ENCODE measurements around the gene OLFM1. TPM values are rescaled to one million over a fixed set of nuclear protein-coding genes. Genes with fewer than 3 reads are reported as not detected.

Gene OLFM1
- polyA plus RNA-seq, 1 donor (not counting 4 experiments of a cell fraction or from before 2014, with no cell fraction given) = 0.25 TPM

DNA sequence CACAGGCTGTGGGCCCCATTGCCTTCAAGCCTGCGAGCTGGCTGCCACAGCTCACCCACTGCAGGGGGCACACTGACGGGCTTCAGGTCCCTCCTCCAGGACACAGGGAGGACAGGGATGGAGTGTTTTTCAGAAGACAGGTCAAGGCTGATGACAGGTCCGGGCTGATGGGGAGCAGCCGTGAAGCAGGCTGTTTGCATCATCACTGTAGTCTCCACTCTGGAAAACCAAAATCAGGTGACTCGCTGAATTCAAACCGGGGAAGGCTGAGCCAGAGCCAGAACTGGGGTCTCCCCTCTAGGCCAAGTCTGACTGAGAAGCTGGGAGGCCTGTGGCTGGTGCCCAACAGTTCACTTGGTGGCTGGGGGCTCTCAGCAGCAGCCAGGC lies 48.5 kb downstream of the OLFM1 start:
- no peak for FAIRE-seq
- Histone ChIP-seq H3K9me3 (ENCODE audit: control insufficient read depth, low read depth, low read length) (peaks cover 4% of the 10 kb centered on the region), H3K9ac (ENCODE audit: control insufficient read depth, extremely low read depth, insufficient read depth, low read length) (no peak overlapping the region)

DNA sequence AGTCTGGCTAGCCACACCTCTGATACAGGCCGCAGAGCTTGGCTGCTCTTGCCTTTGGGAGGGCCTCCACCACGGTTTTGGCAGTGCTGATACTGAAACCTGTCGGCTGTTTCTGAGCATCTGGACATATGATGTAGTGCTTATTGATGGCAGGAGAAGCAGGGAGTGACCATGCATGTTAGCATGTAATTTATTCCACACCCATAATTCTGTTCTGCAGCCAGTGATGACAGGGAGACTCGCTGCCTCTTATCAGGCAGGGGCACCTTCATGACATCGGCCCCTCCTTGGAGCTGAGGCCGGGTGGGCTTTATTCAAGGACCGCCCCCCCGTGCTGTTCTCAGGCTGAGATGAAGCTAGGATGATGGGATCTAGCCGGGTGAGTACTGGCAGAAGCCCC lies 49.0 kb downstream of the OLFM1 start:
- Histone ChIP-seq H3K4me1 (ENCODE audit: control insufficient read depth, extremely low read depth, insufficient read depth, low read length) (no peaks in the 10 kb centered on the region), H3K36me3 (ENCODE audit: control insufficient read depth in 2 of 2, extremely low read depth in 1 of 2, insufficient read depth in 2 of 2, low read length in 2 of 2) (no peaks in the 10 kb centered on the region), H3K27ac (ENCODE audit: control insufficient read depth, insufficient read depth, low read length) (no peak overlapping the region), H3K4me2 (ENCODE audit: control insufficient read depth, extremely low read depth, insufficient read depth, low read depth, low read length) (no peak overlapping the region), H2AFZ (ENCODE audit: control insufficient read depth, low read length) (no peak overlapping the region), H3K27me3 (ENCODE audit: control insufficient read depth, extremely low read depth, insufficient read depth, low read length) (no peaks in the 10 kb centered on the region), H4K20me1 (ENCODE audit: control insufficient read depth, extremely low read depth, insufficient read depth, low read length) (no peaks in the 10 kb centered on the region), H3K9me3 (ENCODE audit: control insufficient read depth, low read depth, low read length) (peaks cover 4% of the 10 kb centered on the region), H3K79me2 (ENCODE audit: control insufficient read depth, insufficient read depth, low read length) (no peaks in the 10 kb centered on the region), H3K4me3 (ENCODE audit: control insufficient read depth in 2 of 3, extremely low read depth in 1 of 3, insufficient read depth in 2 of 3, low read depth in 1 of 3, low read length in 3 of 3) (no peak overlapping the region), H3K9me1 (ENCODE audit: control insufficient read depth, extremely low read depth, insufficient read depth, low read length) (no peaks in the 10 kb centered on the region), H3K9ac (ENCODE audit: control insufficient read depth, extremely low read depth, insufficient read depth, low read length) (no peak overlapping the region)
- FAIRE-seq (no peak), DNase-seq (ENCODE audit: low read depth, low spot score) (no peak)
- TF ChIP-seq, protein P1, sequence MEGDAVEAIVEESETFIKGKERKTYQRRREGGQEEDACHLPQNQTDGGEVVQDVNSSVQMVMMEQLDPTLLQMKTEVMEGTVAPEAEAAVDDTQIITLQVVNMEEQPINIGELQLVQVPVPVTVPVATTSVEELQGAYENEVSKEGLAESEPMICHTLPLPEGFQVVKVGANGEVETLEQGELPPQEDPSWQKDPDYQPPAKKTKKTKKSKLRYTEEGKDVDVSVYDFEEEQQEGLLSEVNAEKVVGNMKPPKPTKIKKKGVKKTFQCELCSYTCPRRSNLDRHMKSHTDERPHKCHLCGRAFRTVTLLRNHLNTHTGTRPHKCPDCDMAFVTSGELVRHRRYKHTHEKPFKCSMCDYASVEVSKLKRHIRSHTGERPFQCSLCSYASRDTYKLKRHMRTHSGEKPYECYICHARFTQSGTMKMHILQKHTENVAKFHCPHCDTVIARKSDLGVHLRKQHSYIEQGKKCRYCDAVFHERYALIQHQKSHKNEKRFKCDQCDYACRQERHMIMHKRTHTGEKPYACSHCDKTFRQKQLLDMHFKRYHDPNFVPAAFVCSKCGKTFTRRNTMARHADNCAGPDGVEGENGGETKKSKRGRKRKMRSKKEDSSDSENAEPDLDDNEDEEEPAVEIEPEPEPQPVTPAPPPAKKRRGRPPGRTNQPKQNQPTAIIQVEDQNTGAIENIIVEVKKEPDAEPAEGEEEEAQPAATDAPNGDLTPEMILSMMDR (optimal IDR thresholded peaks at IDR 0.05 in 1 of 3, IDR thresholded peaks at IDR 0.05 in 1 of 3, conservative IDR thresholded peaks at IDR 0.05 in 1 of 3; ENCODE audit: extremely low read depth in 1 of 3, insufficient read depth in 2 of 3, low read length in 3 of 3) = no peak
- TF ChIP-seq EZH2 (IDR thresholded peaks at IDR 0.05; ENCODE audit: low read length) = no peak
- dilution Hi-C loops (cut with MboI; ENCODE audit: extremely low pct_ligation_motif_present, low sequenced_read_pairs) = no loop called here

More for the DNA sequence above, 48.5 kb downstream of the OLFM1 start:
- Histone ChIP-seq H3K27ac (ENCODE audit: control insufficient read depth, insufficient read depth, low read length) (no peak overlapping the region), H3K9me1 (ENCODE audit: control insufficient read depth, extremely low read depth, insufficient read depth, low read length) (no peaks in the 10 kb centered on the region), H3K79me2 (ENCODE audit: control insufficient read depth, insufficient read depth, low read length) (no peaks in the 10 kb centered on the region), H3K27me3 (ENCODE audit: control insufficient read depth, extremely low read depth, insufficient read depth, low read length) (no peaks in the 10 kb centered on the region), H2AFZ (ENCODE audit: control insufficient read depth, low read length) (no peak overlapping the region), H3K36me3 (ENCODE audit: control insufficient read depth in 2 of 2, extremely low read depth in 1 of 2, insufficient read depth in 2 of 2, low read length in 2 of 2) (no peaks in the 10 kb centered on the region), H3K4me2 (ENCODE audit: control insufficient read depth, extremely low read depth, insufficient read depth, low read depth, low read length) (no peak overlapping the region), H3K4me1 (ENCODE audit: control insufficient read depth, extremely low read depth, insufficient read depth, low read length) (no peaks in the 10 kb centered on the region), H4K20me1 (ENCODE audit: control insufficient read depth, extremely low read depth, insufficient read depth, low read length) (no peaks in the 10 kb centered on the region), H3K4me3 (ENCODE audit: control insufficient read depth in 2 of 3, extremely low read depth in 1 of 3, insufficient read depth in 2 of 3, low read depth in 1 of 3, low read length in 3 of 3) (no peak overlapping the region)
- DNase-seq (ENCODE audit: low read depth, low spot score) = no peak
- dilution Hi-C loops (cut with MboI; ENCODE audit: extremely low pct_ligation_motif_present, low sequenced_read_pairs) = no loop called here
- TF ChIP-seq, protein P1 (optimal IDR thresholded peaks at IDR 0.05 in 1 of 3, IDR thresholded peaks at IDR 0.05 in 1 of 3, conservative IDR thresholded peaks at IDR 0.05 in 1 of 3; ENCODE audit: extremely low read depth in 1 of 3, insufficient read depth in 2 of 3, low read length in 3 of 3) = no peak
- TF ChIP-seq EZH2 (IDR thresholded peaks at IDR 0.05; ENCODE audit: low read length) = no peak

All from keratinocyte (primary cell).